ENCODE measurements around the gene EYS. TPM values are rescaled to one million over a fixed set of nuclear protein-coding genes. Genes with fewer than 3 reads are reported as not detected.
"Not testable (repeated sequence)": the region's sequence is repeated elsewhere in the genome, so short reads cannot be mapped to it uniquely, and the experiment has no call there.

Gene EYS
- total RNA-seq, 1 experiment from 2014 or later, result 1.5 TPM

- Mint-ChIP-seq H3K27ac (ENCODE audit: low read depth, unreplicated experiment) (no peak overlapping the region), H3K4me3 (ENCODE audit: unreplicated experiment) (no peak overlapping the region), H3K4me1 (ENCODE audit: insufficient read depth, unreplicated experiment) (no peaks in the 10 kb centered on the region), H3K36me3 (ENCODE audit: insufficient read depth, unreplicated experiment) (no peaks in the 10 kb centered on the region), H3K9me3 (ENCODE audit: unreplicated experiment) (no peaks in the 10 kb centered on the region), H3K27me3 (ENCODE audit: insufficient read depth, unreplicated experiment) (no peaks in the 10 kb centered on the region)
- no peak for DNase-seq (ENCODE audit: unreplicated experiment)
- POLR2A ChIA-PET, result no interaction called here
- intact Hi-C loops (cut with micrococcal nuclease), result no loop called here
- BruUV-seq (replicated peaks), result no TSS peak
- TF ChIP-seq CTCF (IDR thresholded peaks at IDR 0.05; ENCODE audit: unreplicated experiment), result no peak
- CTCF ChIA-PET, result interaction anchor here (0.7 kb wide), 1 partner anchor 330 kb away, joined by 3 read pairs; no protein-coding TSS in a partner anchor
Observed at GRCh38 chr6:65570340-65570739, 136.7 kb downstream of the EYS start.

GRCh38 chr6:65569505-65569904, 137.5 kb downstream of the EYS start:
- intact Hi-C loops (cut with micrococcal nuclease), result no loop called here
- H3K36me3 Mint-ChIP-seq (ENCODE audit: insufficient read depth, unreplicated experiment), result no peaks in the 10 kb centered on the region
- no peak for DNase-seq (ENCODE audit: unreplicated experiment)
- POLR2A ChIA-PET, result no interaction called here
- no peaks in the 10 kb centered on the region for H3K9me3 Mint-ChIP-seq (ENCODE audit: unreplicated experiment)
- no peaks in the 10 kb centered on the region for H3K4me1 Mint-ChIP-seq (ENCODE audit: insufficient read depth, unreplicated experiment)
- BruUV-seq (replicated peaks), result no TSS peak
- no peak overlapping the region for H3K27ac Mint-ChIP-seq (ENCODE audit: low read depth, unreplicated experiment)
- TF ChIP-seq CTCF (IDR thresholded peaks at IDR 0.05; ENCODE audit: unreplicated experiment), result no peak
- H3K4me3 Mint-ChIP-seq (ENCODE audit: unreplicated experiment), result no peak overlapping the region
- no peaks in the 10 kb centered on the region for H3K27me3 Mint-ChIP-seq (ENCODE audit: insufficient read depth, unreplicated experiment)
- CTCF ChIA-PET, result interaction anchor here (0.5 kb wide), 1 partner anchor 844 kb away, joined by 7 read pairs; no protein-coding TSS in a partner anchor

GRCh38 chr6:65569056-65569455, 138.0 kb downstream of the EYS start:
- CTCF ChIA-PET, result interaction anchor here (0.5 kb wide), 1 partner anchor 843 kb away, joined by 7 read pairs; no protein-coding TSS in a partner anchor
- H3K27ac Mint-ChIP-seq (ENCODE audit: low read depth, unreplicated experiment); intact Hi-C loops (cut with micrococcal nuclease); H3K27me3 Mint-ChIP-seq (ENCODE audit: insufficient read depth, unreplicated experiment); H3K4me1 Mint-ChIP-seq (ENCODE audit: insufficient read depth, unreplicated experiment); POLR2A ChIA-PET; BruUV-seq (replicated peaks); H3K36me3 Mint-ChIP-seq (ENCODE audit: insufficient read depth, unreplicated experiment); H3K4me3 Mint-ChIP-seq (ENCODE audit: unreplicated experiment); DNase-seq (ENCODE audit: unreplicated experiment); H3K9me3 Mint-ChIP-seq (ENCODE audit: unreplicated experiment): not testable (repeated sequence)

- BruUV-seq (replicated peaks), result no TSS peak
- Mint-ChIP-seq H3K36me3 (ENCODE audit: insufficient read depth, unreplicated experiment) (no peaks in the 10 kb centered on the region), H3K9me3 (ENCODE audit: unreplicated experiment) (no peaks in the 10 kb centered on the region), H3K27ac (ENCODE audit: low read depth, unreplicated experiment) (no peak overlapping the region), H3K4me3 (ENCODE audit: unreplicated experiment) (no peak overlapping the region), H3K4me1 (ENCODE audit: insufficient read depth, unreplicated experiment) (no peaks in the 10 kb centered on the region), H3K27me3 (ENCODE audit: insufficient read depth, unreplicated experiment) (no peaks in the 10 kb centered on the region)
- ChIA-PET POLR2A (no interaction called here), CTCF (interaction anchor here (0.6 kb wide), 2 partner anchors 121 to 484 kb away, joined by 3 read pairs; no protein-coding TSS in a partner anchor)
- intact Hi-C loops (cut with micrococcal nuclease), result no loop called here
- DNase-seq (ENCODE audit: unreplicated experiment), result no peak
- no peak for TF ChIP-seq CTCF (IDR thresholded peaks at IDR 0.05; ENCODE audit: unreplicated experiment)
Observed at GRCh38 chr6:65566117-65566516, 140.9 kb downstream of the EYS start.

GRCh38 chr6:65558071-65558470, 149.0 kb downstream of the EYS start:
- no peak for DNase-seq (ENCODE audit: unreplicated experiment)
- H3K9me3 Mint-ChIP-seq (ENCODE audit: unreplicated experiment), result no peaks in the 10 kb centered on the region
- no peak overlapping the region for H3K27ac Mint-ChIP-seq (ENCODE audit: low read depth, unreplicated experiment)
- no peaks in the 10 kb centered on the region for H3K4me1 Mint-ChIP-seq (ENCODE audit: insufficient read depth, unreplicated experiment)
- ChIA-PET POLR2A (no interaction called here), CTCF (interaction anchor here (1.0 kb wide), 1 partner anchor 15 kb away, joined by 4 read pairs; no protein-coding TSS in a partner anchor)
- no peak overlapping the region for H3K4me3 Mint-ChIP-seq (ENCODE audit: unreplicated experiment)
- no TSS peak for BruUV-seq (replicated peaks)
- no peaks in the 10 kb centered on the region for H3K27me3 Mint-ChIP-seq (ENCODE audit: insufficient read depth, unreplicated experiment)
- TF ChIP-seq CTCF (IDR thresholded peaks at IDR 0.05; ENCODE audit: unreplicated experiment), result no peak
- intact Hi-C loops (cut with micrococcal nuclease), result no loop called here
- no peaks in the 10 kb centered on the region for H3K36me3 Mint-ChIP-seq (ENCODE audit: insufficient read depth, unreplicated experiment)

Measured in MCF 10A (cell line).